ENCODE results near the gene SELENOO. TPM values are rescaled to one million over a fixed set of nuclear protein-coding genes. Genes with fewer than 3 reads are reported as not detected.

Gene SELENOO
- total RNA-seq, 1 experiment from 2014 or later, result 32.8 TPM

GRCh38 chr22:50210378-50211139 lies 9.7 kb downstream of the SELENOO start:
- H3K4me3 ChIP-seq (ENCODE audit: low read length), result no peak overlapping the region
- H3K27ac ChIP-seq (ENCODE audit: low read length), result no peak overlapping the region
- H2AFZ ChIP-seq (ENCODE audit: low read length), result no peak overlapping the region
- no peaks in the 10 kb centered on the region for H3F3A ChIP-seq (ENCODE audit: low read length, unreplicated experiment)
- ChIA-PET POLR2A (ENCODE audit: unreplicated experiment) (no interaction called here), CTCF (no interaction called here)
- peaks cover 2% of the 10 kb centered on the region; the same call in 1 of the 2 replicates for H3K36me3 ChIP-seq (ENCODE audit: low read depth, low read length)
- no TSS peak for BruUV-seq (replicated peaks)
- H3K4me1 ChIP-seq (ENCODE audit: insufficient read depth, low read length), result no peaks in the 10 kb centered on the region
- no peaks in the 10 kb centered on the region for H4K20me1 ChIP-seq (ENCODE audit: low read length)
- intact Hi-C loops (cut with micrococcal nuclease), result no loop called here
- no peaks in the 10 kb centered on the region for H3K9me2 ChIP-seq (replicated peaks; ENCODE audit: low read length)
- DNase-seq (no peak), ATAC-seq (no peak)
- H3K4me2 ChIP-seq (ENCODE audit: low read length), result no peak overlapping the region
- H3K27me3 ChIP-seq (ENCODE audit: low read length), result no peaks in the 10 kb centered on the region
- H3K9me3 ChIP-seq (ENCODE audit: low read length), result no peaks in the 10 kb centered on the region
- no peak overlapping the region for H3K9ac ChIP-seq (ENCODE audit: low read length)
- TF ChIP-seq, protein P1, sequence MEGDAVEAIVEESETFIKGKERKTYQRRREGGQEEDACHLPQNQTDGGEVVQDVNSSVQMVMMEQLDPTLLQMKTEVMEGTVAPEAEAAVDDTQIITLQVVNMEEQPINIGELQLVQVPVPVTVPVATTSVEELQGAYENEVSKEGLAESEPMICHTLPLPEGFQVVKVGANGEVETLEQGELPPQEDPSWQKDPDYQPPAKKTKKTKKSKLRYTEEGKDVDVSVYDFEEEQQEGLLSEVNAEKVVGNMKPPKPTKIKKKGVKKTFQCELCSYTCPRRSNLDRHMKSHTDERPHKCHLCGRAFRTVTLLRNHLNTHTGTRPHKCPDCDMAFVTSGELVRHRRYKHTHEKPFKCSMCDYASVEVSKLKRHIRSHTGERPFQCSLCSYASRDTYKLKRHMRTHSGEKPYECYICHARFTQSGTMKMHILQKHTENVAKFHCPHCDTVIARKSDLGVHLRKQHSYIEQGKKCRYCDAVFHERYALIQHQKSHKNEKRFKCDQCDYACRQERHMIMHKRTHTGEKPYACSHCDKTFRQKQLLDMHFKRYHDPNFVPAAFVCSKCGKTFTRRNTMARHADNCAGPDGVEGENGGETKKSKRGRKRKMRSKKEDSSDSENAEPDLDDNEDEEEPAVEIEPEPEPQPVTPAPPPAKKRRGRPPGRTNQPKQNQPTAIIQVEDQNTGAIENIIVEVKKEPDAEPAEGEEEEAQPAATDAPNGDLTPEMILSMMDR (conservative IDR thresholded peaks at IDR 0.05; ENCODE audit: low read depth, low read length), result no peak
- TF ChIP-seq EZH2phosphoT487 (IDR thresholded peaks at IDR 0.05; ENCODE audit: borderline replicate concordance, low read length) (no peak), EZH2 (IDR thresholded peaks at IDR 0.05; ENCODE audit: low read length, unreplicated experiment) (no peak)
- no peaks in the 10 kb centered on the region for H3K79me2 ChIP-seq (ENCODE audit: low read length)

DNA sequence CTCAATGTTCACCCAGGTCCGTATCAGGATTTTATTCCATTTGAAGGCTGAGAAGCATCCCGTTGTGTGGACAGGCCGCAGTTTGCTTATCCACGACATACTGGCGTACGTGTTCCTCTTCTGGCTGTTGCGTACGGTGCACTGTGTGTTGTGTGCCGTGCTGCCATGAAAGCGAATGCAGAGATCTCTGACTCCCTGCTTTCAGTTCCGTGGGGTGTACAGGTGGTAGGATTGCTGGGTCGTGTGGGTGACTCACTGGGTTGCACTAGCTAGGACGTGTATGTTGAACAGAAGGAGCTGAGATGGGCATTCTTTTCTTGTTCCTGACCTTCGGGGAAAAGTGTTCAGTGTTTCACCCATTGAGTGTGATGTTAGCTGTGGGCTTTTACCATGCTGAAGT lies 10.3 kb downstream of the SELENOO start:
- BruUV-seq (replicated peaks), result no TSS peak
- Histone ChIP-seq H3K27me3 (ENCODE audit: low read length) (no peaks in the 10 kb centered on the region), H3K4me3 (ENCODE audit: low read length) (no peak overlapping the region), H3K4me2 (ENCODE audit: low read length) (no peak overlapping the region), H3K27ac (ENCODE audit: low read length) (no peak overlapping the region), H3K36me3 (ENCODE audit: low read depth, low read length) (peaks cover 2% of the 10 kb centered on the region; the same call in 1 of the 2 replicates), H2AFZ (ENCODE audit: low read length) (no peak overlapping the region), H3F3A (ENCODE audit: low read length, unreplicated experiment) (no peaks in the 10 kb centered on the region), H3K9ac (ENCODE audit: low read length) (no peak overlapping the region), H3K9me2 (replicated peaks; ENCODE audit: low read length) (no peaks in the 10 kb centered on the region), H3K4me1 (ENCODE audit: insufficient read depth, low read length) (no peaks in the 10 kb centered on the region), H4K20me1 (ENCODE audit: low read length) (no peaks in the 10 kb centered on the region), H3K79me2 (ENCODE audit: low read length) (no peaks in the 10 kb centered on the region), H3K9me3 (ENCODE audit: low read length) (no peaks in the 10 kb centered on the region)
- POLR2A ChIA-PET (ENCODE audit: unreplicated experiment), result no interaction called here
- intact Hi-C loops (cut with micrococcal nuclease), result no loop called here
- ATAC-seq (no peak), DNase-seq (no peak)
- TF ChIP-seq EZH2 (IDR thresholded peaks at IDR 0.05; ENCODE audit: low read length, unreplicated experiment), result no peak
- CTCF ChIA-PET, result no interaction called here

- Histone ChIP-seq H3K4me3 (ENCODE audit: low read length) (no peak overlapping the region), H2AFZ (ENCODE audit: low read length) (no peak overlapping the region), H3K36me3 (ENCODE audit: low read depth, low read length) (peaks cover 2% of the 10 kb centered on the region; the same call in 1 of the 2 replicates), H3K79me2 (ENCODE audit: low read length) (no peaks in the 10 kb centered on the region), H3K4me1 (ENCODE audit: insufficient read depth, low read length) (no peaks in the 10 kb centered on the region), H3K27me3 (ENCODE audit: low read length) (no peaks in the 10 kb centered on the region), H3K9ac (ENCODE audit: low read length) (no peak overlapping the region), H3F3A (ENCODE audit: low read length, unreplicated experiment) (no peaks in the 10 kb centered on the region), H3K27ac (ENCODE audit: low read length) (no peak overlapping the region), H3K4me2 (ENCODE audit: low read length) (no peak overlapping the region), H4K20me1 (ENCODE audit: low read length) (no peaks in the 10 kb centered on the region), H3K9me2 (replicated peaks; ENCODE audit: low read length) (no peaks in the 10 kb centered on the region), H3K9me3 (ENCODE audit: low read length) (no peaks in the 10 kb centered on the region)
- BruUV-seq (replicated peaks), result no TSS peak
- POLR2A ChIA-PET (ENCODE audit: unreplicated experiment), result no interaction called here
- ATAC-seq, result no peak
- intact Hi-C loops (cut with micrococcal nuclease), result no loop called here
- CTCF ChIA-PET, result interaction anchor here (0.7 kb wide), 1 partner anchor 65 kb away, joined by 4 read pairs; no protein-coding TSS in a partner anchor
- no peak for DNase-seq
- no peak for TF ChIP-seq EZH2phosphoT487 (IDR thresholded peaks at IDR 0.05; ENCODE audit: borderline replicate concordance, low read length)
These were observed 12.5 kb downstream of the SELENOO start for GRCh38 chr22:50213263-50213662.

Data from PC-3 (cell line).